HG03575 (cell line): ENCODE data around the gene WNK1.
"Not testable (repeated sequence)": the region's sequence is repeated elsewhere in the genome, so short reads cannot be mapped to it uniquely, and the experiment has no call there.

Experiments
- ATAC-seq: cut with Tn5 transposase; IDR thresholded peaks from one replicate; pipeline ENCODE4 v1.9.1; 2021; ENCODE audit not compliant: unreplicated experiment, insufficient number of reproducible peaks, low FRiP score; ENCODE audit errors: extremely low read depth

The WNK1 gene

DNA sequence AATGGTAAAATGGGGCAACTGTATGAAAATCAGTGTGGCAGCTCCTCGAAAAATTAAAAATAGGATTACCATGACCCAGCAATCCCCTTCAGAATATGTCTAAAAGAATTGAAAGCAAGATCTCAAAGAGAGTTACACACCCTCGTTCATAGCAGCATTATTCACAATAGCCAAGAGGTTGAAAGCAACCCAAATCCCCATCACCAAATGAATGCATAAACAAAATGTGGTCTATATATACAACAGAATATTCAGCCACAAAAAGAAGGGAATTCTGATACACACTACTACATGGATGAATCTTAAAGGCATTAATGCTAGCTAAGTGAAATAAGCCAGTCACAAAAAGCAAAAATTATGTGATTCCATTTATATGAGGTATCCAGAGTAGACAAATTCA is 169.9 kb downstream of the WNK1 start:
- ATAC-seq: no peak

DNA sequence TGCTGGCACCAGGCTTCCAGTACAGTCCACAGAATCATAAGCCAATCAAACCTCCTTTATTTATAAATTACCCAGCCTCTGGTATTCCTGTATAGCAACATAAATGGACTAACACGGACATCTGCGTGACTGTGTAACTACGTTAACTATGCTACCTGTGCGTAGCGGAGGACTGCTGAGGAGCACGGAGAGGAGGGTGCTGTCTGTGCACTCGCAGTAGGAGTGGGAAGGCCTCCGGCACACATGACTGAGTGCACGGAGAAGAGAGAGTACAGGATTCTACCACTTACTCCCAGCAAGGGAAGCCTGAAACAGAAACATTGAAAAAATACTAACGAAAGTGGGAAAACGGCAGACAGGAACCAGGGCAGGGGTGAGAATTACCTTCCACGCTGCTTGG is 174.3 kb downstream of the WNK1 start:
- ATAC-seq: no peak

DNA sequence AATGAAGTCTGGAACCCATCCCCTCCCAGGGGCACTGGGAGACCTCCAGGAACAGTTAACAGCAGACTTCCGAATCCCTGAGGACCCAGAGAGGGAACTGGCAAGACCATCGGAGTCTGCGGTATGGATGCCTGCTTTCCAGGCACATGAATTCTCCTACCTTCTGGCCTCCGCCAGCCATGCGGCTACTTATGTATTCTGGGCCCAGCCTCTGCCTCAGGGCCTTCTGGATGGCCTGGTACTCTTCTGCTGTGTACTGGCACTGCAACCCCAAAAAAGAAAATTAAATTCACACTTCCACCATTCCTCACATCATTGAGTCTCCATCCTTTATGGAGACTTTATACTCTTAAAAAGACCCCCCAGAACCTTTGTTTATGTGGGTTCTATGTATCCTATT is 178.7 kb downstream of the WNK1 start:
- no peak for ATAC-seq

DNA sequence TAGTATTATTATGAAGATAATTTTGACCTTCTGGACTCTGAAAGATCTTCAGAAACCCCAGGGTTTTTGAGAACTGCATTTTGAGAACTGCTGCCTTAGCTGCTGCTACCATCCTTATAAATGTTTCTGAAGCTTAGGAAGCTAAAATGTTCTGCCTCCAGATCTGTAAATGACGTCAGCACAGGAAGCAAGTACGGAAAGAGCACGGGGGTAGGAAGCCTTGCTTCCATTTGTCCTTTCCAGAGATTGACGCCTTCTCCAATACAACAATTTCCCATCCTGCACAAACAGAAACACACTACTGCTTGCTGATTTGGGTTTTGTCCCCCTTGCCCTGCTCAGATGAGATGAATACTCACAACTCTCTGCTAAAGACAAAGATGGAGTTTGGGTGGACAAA is 179.2 kb downstream of the WNK1 start:
- ATAC-seq: no peak

DNA sequence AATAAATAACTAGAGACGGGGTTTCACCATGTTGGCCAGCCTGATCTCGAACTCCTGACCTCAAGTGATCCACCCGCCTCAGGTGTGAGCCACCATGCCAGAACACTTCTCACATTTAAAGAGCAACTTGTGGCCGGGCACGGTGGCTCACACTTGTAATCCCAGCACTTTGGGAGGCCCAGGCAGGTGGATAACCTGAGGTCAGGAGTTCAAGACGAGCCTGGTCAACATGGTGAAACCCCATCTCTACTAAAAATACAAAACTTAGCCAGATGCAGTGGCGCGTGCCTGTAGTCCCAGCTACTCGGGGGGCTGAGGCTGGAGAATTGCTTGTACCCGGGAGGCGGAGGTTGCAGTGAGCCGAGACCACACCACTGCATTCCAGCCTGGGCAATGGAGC is 183.5 kb downstream of the WNK1 start:
- not testable (repeated sequence) for ATAC-seq

DNA sequence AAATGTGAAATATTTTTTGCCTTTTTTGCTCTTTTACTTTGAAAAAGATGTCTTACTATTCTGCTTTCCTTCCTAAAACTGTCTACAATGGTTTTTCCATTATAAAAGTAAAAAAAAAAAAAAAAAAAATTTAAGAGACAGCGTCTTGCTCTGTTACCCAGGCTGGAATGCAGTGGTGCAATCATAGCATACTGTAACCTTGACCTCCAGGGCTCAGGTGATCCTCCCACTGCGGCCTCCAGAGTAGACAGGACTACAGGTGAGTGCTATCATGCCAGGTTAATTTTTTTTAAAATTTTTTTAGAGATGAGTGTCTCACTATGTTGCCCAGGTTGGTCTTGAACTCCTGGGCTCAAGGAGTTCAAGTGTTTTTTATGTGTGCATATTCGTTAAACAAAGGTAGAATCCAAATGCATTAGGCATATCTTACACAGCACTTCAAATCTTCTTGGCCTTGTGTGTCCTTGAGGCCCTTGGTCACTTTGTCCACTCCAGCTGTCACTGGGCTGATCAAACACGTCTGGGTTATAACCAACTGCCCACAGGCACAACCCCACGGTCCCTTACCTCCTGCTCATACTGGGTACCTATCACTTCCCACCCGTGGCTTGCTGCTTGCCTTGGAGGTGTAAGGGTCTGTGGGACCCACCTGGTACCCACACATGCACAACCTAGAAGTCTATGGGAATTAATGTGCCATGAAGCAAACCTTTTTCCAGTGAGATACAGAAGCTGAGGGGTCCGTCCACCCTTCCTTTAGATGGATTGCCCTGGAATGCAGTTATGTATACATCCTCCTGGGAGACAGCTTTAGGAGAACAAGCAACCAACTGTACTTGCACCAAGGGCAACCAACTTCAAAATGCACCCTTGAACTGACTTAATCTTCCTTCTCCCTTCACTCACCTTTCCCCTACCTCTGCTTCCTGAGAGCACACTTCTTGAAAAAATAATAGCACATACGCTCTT is 184.3 kb downstream of the WNK1 start:
- no peak for ATAC-seq

DNA sequence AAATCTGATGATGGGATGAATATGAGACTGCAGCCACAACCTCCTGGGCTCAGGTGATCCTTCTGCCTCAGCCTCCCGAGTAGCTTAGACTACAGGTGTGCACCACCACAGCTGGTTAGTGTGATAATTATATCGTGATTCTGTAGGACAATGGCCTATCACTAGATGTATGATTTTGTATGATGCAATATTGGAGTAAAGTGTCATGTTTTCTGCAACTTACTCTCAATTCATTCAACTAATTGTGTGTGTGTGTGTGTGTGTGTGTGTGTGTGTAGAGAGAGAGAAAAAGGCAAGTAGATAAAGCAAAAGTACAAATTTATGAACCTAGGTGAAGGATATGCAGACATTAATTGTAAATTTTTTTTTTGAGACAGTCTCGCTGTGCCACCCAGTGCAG is 186.4 kb downstream of the WNK1 start:
- no peak for ATAC-seq

DNA sequence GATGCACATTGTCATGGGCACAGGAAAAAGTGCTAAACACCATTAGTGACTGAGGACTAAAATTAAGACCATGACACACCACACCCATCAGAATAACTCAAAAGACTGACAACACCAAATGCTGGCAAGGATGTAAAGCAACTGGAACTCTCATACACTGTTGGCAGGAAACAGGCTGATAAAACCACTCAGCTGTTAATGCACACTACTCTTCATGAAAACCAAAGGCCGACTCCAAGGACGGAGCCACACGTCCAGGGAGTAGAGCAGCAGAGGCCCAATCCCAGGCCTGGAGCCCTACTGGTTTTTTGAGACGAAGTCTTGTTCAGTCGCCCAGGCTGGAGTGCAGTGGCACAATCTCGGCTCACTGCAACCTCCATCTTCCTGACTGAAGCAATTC is 190.7 kb downstream of the WNK1 start:
- ATAC-seq: no peak

DNA sequence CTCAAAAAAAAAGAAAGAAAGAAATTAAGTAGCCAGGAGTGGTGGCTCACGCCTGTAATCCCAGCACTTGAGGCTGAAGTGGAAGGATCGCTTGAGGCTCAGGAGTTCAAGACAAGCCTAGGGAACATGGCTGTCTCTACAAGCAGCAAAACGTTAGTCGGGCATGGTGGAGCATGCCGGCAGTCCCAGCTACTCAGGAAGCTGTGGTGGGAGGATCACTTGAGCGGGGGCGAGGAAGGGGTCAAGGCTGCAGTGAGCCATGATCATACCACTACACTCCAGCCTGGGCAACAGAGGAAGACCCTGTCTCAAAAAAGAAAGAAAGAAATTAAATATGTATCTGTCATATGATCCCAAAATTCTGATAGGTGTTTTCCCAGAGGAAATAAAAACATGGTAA is 191.8 kb downstream of the WNK1 start:
- ATAC-seq: no peak

DNA sequence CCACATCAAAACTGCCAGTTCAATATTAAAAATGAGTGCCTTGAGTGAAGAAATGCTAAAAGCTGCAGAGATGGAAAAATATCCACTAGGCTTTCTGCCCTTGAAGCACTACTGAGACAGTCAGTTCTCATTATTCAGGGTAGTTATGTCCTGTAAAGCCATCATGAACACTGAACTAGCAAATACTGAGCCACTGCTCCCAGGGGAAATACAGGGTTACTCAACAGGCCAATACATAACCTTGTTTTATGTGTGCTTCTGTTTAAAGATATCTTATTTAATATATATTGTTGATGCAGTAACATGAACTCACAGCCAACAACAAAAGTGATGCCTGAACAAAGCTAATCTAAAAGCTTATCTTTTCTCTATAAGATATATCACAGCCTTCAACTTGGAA is 193.8 kb downstream of the WNK1 start:
- ATAC-seq: no peak

DNA sequence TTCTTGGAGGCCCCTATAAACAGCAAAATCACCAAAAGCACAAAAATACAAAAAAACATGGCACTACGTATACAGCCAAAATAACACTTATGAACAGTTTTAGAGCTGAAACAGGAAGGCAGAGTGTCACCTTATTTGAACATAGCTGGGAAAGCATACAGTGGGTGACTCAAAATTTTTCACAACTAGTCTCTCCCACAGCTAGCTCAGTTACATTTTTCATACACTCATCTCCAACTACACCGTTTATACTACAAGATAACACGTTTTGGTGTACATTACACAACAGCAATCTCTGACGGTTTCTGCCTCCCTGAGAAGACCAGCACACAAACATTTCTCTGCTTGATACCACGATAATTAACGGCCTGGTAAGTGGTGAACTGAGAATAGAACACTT is 194.3 kb downstream of the WNK1 start:
- ATAC-seq: no peak

DNA sequence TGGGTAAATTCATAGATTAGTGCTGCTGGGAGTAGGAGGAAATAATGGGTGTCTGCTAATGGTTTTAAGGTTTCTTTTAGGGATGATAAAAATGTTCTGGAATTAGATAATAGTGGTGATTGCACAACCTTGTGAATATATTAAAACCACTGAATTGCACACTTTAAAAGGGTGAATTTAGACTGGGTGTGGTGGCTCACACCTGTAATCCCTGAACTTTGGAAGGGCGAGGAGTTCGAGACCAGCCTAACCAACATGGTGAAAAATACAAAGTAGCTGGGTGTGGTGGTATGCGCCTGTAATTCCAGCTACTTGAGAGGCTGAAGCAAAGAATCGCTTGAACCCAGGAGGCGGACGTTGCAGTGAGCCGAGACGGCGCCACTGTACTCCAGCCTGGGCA is 195.9 kb downstream of the WNK1 start:
- no peak for ATAC-seq

DNA sequence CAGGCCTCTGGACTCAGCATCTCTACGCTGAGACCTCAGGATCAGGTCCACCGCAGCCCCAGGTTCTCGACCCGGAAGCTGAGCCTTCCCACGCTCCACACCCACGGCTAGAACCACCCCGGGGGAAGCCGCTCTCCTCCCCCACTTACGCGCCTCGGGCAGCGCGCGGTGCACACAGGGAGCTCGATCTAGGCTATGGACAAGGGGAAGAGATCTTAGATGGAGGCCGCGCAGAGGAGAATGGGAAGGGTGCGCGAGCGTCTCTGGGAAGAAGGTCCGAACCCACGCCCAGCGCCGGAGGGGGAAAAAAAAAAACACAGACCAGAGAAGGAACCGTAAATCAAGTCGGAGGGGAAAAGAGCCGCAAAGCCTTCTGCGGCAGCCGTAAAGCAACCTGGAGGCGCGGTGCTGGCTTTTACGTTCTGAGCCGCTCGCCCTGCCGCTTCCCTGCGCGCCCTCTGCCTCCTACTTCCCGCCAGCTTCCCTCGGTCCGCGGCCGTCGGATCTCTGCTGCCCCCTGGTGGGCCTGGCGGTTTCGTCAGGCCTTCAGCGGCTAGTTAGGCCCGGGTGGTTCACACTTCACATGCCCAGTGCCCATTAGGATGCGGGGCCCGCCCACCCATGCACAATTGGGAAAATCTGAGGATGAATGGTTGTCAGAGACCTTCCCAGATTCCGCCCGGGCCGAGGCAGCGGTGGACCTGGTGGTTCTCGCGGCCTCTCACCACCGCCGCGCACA is 197.2 kb downstream of the WNK1 start, which contains the start of gene RAD52:
RAD52 (minus strand) TSS at position 242 of the 739 bp plus-strand sequence. CDS start 16,636 bp downstream, outside the sequence.
- ATAC-seq: peak; percentile 50

DNA sequence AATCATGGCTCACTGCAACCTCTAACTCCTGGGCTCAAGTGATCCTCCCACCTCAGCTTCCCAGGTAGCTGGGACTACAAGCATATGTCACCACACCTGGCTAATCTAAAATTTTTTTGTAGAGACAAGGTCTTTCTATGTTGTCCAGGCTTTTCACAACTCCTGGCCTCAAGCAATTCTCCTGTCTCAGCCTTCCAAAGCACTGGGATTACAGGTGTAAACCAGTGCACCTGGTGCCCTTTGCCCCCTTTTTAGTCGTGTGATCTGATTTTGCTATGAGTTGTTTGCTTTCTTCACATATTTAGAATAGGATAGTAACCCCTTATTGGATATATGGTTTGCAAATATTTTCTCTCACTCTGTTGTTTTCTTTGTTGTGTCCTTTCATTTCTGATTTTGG is 198.8 kb downstream of the WNK1 start:
- ATAC-seq: no peak

DNA sequence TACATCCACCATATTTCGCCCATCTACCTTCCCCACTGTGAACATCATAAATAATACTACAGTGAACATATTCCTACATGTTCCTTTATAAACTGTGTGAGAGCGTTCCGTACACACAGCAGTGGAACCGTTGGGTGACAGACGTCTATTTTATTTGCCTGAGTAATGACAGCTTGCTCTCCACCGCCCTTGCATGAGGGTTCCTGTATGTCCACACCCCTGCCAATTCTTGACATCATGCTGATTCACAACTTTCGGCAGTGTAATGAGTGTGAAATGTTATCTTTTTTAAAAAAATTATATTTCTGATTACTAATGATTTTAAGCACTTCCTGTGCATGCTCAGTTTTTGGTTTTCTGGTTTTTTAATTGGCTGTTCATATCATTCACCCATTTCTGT is 201.4 kb downstream of the WNK1 start:
- no peak for ATAC-seq

DNA sequence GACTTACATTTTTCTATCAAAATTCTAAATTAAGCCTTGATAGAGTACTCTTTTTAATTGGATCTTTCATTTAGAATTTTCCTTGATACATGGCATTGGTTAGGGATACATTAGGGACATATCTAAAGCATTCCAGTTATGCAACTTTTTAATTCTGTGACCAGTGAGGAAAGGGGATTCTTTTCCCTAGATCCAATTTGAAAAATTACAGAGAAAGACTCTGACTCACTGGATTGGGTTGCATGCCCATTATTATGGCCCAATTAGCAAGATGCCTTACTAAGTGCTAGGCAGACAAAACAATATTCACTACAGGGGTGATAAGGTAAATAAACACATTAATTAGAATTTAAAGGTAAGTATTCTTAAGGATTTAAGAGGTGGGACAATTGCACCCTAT is 202.4 kb downstream of the WNK1 start:
- no peak for ATAC-seq

DNA sequence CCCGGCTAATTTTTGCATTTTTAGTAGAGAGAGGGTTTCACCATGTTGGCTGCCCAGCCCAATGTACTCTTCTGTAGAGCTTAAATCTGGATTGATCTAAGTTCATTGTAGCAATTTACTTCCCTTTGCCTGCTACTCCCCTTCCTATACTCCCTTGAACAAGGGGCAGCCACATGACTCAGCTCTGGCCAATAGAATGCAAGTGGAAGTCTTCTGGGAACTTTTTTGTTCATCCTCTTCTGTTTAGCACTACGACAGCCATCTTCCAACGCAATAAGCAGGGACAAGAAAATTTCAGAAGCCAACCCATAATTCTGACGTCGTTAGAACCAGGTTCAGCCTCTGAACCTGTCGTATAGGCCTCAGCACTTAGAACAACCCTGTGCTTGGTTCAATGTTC is 203.6 kb downstream of the WNK1 start:
- no peak for ATAC-seq

DNA sequence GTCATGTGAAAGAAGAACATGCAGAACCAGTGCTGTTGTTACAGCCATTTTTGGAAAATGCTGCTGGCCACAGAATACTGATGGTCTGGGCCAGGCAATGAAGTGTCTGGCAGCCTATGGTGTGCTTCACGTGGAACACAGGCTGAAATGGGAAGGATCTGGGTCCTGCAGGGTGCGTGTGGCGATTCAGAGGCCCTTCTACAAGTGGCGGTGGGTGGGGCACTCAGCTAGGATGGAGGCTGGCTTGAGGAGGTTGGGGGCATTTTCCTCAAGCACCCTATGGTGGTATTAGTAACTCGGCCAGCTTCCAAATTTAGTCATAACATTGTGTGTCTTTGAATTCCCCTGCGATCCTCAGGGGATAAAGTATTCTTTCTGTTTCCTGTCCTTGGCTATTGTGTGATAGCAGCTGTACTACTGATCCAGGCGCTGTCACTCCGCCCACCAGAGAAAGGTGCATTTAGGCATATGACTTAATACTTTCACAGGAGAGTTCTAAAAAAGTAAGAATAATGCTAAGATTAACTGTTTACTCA is 206.3 kb downstream of the WNK1 start:
- peak; percentile 53 for ATAC-seq
